ENCODE data around the gene LRRTM4. TPM values are rescaled to one million over a fixed set of nuclear protein-coding genes. Genes with fewer than 3 reads are reported as not detected.

Gene LRRTM4
- total RNA-seq, 1 experiment from 2014 or later, result 9.4 TPM

DNA sequence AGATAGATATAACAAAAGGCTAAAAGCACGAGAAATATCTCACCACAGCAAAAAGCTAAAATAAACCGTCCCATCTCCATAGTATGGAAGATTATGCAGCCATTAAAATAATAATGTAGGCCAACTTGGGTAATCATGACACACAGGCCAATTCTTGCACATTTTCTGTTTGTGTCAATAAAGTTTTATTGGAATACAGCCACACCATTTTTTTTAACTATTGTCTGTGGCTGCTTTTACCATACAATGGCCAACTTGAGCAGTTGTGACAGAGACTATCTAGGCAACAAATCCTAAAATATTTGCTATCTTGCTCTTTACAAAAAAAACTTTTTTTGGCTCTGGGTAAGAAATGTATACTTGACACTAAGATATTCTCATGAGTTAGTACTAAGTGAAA is 212.5 kb downstream of the LRRTM4 start (continued):
- TF ChIP-seq, protein P1, sequence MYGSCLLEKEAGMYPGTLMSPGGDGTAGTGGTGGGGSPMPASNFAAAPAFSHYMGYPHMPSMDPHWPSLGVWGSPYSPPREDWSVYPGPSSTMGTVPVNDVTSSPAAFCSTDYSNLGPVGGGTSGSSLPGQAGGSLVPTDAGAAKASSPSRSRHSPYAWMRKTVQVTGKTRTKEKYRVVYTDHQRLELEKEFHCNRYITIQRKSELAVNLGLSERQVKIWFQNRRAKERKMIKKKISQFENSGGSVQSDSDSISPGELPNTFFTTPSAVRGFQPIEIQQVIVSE (CRISPR knock-in tag; IDR thresholded peaks at IDR 0.05; ENCODE audit: borderline replicate concordance), result no peak
- no peak for TF ChIP-seq JAZF1 (CRISPR knock-in tag; IDR thresholded peaks at IDR 0.05)
- TF ChIP-seq, protein P2, sequence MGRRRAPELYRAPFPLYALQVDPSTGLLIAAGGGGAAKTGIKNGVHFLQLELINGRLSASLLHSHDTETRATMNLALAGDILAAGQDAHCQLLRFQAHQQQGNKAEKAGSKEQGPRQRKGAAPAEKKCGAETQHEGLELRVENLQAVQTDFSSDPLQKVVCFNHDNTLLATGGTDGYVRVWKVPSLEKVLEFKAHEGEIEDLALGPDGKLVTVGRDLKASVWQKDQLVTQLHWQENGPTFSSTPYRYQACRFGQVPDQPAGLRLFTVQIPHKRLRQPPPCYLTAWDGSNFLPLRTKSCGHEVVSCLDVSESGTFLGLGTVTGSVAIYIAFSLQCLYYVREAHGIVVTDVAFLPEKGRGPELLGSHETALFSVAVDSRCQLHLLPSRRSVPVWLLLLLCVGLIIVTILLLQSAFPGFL (CRISPR knock-in tag; IDR thresholded peaks at IDR 0.05; ENCODE audit: borderline replicate concordance), result no peak

DNA sequence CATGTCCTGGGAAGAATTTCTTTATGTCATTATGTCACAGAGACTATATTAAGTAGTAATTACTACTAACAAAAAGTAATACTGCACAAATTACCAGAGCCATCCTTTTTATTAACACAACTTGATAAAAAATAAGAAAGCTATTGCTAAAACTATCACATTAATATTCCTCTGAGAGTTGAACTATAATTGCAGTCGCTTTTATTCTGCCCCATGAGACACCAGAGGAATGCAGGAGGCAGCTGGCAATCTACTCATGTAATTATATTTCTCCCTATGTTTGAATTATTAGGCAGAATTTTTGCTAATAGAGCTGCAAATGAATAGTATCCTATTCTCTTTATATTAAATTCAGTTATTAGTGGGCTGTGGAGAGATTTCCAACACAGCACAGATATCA is 220.7 kb downstream of the LRRTM4 start:
- POLR2A ChIA-PET, result no interaction called here
- DNase-seq (ENCODE audit: low spot score) (no peak), ATAC-seq (no peak)
- H3K4me1 Mint-ChIP-seq, result peaks cover 6% of the 10 kb centered on the region
- CTCF ChIA-PET, result no interaction called here
- no peaks in the 10 kb centered on the region; the same call in 1 of the 2 replicates for H3K36me3 Mint-ChIP-seq
- peaks cover 5% of the 10 kb centered on the region; the same call in 1 of the 2 replicates for H3K9me3 Mint-ChIP-seq
- H3K27me3 Mint-ChIP-seq (ENCODE audit: low read depth), result no peaks in the 10 kb centered on the region
- no peak overlapping the region for H3K4me3 Mint-ChIP-seq
- H3K27ac Mint-ChIP-seq, result no peak overlapping the region
- no peak for TF ChIP-seq TEAD4 (CRISPR knock-in tag; IDR thresholded peaks at IDR 0.05)

DNA sequence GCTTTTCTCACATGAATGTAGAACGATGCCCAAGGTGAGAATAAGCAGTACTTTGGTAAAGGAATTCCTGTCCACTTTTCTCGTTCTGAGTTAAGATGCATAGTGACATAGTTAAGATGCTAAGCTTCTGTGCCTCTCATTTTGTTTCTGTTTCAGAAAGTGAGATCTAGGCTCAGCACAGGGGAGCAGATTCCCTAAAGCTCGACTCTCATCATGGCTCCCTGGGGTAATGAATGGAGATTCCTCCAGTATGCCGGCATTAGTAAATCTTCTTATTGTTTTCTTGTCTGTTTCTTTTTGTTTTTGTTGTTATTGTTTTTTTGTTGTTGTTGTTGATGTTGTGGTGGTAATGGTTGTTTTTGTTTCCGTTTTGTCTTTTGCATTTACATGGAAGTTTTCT is 225.4 kb downstream of the LRRTM4 start:
- DNase-seq (ENCODE audit: low spot score), result no peak
- Mint-ChIP-seq H3K4me3 (no peak overlapping the region), H3K4me1 (peaks cover 6% of the 10 kb centered on the region), H3K9me3 (peaks cover 5% of the 10 kb centered on the region; the same call in 1 of the 2 replicates), H3K36me3 (no peaks in the 10 kb centered on the region; the same call in 1 of the 2 replicates), H3K27ac (no peak overlapping the region; the same call in 1 of the 2 replicates), H3K27me3 (ENCODE audit: low read depth) (no peaks in the 10 kb centered on the region)
- ATAC-seq, result 0 out of 2 replicates have a peak, but pooled peaks have one; percentile 24
- ChIA-PET POLR2A (no interaction called here), CTCF (interaction anchor here (1.2 kb wide), 1 partner anchor 343 kb away, joined by 3 read pairs; no protein-coding TSS in a partner anchor)
- TF ChIP-seq TP53 (CRISPR knock-in tag; IDR thresholded peaks at IDR 0.05) (no peak), IRF2 (CRISPR knock-in tag; IDR thresholded peaks at IDR 0.05; ENCODE audit: borderline replicate concordance, low read depth) (no peak), RORB (CRISPR knock-in tag; IDR thresholded peaks at IDR 0.05) (no peak), ETV6 (CRISPR knock-in tag; IDR thresholded peaks at IDR 0.05) (no peak), GTF2I (CRISPR knock-in tag; conservative IDR thresholded peaks at IDR 0.05) (no peak)
- TF ChIP-seq, protein P3, sequence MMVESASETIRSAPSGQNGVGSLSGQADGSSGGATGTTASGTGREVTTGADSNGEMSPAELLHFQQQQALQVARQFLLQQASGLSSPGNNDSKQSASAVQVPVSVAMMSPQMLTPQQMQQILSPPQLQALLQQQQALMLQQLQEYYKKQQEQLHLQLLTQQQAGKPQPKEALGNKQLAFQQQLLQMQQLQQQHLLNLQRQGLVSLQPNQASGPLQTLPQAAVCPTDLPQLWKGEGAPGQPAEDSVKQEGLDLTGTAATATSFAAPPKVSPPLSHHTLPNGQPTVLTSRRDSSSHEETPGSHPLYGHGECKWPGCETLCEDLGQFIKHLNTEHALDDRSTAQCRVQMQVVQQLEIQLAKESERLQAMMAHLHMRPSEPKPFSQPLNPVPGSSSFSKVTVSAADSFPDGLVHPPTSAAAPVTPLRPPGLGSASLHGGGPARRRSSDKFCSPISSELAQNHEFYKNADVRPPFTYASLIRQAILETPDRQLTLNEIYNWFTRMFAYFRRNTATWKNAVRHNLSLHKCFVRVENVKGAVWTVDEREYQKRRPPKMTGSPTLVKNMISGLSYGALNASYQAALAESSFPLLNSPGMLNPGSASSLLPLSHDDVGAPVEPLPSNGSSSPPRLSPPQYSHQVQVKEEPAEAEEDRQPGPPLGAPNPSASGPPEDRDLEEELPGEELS (CRISPR knock-in tag; IDR thresholded peaks at IDR 0.05), result no peak
- TF ChIP-seq, protein P4, sequence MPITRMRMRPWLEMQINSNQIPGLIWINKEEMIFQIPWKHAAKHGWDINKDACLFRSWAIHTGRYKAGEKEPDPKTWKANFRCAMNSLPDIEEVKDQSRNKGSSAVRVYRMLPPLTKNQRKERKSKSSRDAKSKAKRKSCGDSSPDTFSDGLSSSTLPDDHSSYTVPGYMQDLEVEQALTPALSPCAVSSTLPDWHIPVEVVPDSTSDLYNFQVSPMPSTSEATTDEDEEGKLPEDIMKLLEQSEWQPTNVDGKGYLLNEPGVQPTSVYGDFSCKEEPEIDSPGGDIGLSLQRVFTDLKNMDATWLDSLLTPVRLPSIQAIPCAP (CRISPR knock-in tag; IDR thresholded peaks at IDR 0.05), result no peak
- TF ChIP-seq, protein P1 (CRISPR knock-in tag; IDR thresholded peaks at IDR 0.05; ENCODE audit: borderline replicate concordance), result no peak

DNA sequence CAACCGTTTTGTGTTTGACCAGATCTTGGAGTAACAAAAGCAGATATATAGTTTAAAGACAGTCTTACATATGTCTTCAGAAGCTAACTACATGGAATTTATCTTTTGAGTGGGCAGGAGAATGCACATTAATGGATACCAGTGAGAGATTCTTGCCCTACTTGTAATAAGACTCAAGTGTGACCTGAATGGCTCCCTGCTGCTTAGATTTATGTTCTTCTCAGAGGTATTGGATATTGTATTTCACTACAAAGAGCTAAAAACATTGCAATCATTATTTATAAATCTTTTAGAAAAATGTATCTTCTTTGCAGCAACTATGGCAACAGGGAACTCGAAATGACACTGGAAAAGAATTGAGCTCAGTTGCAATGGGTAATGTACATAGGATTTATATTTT is 227.7 kb downstream of the LRRTM4 start:
- H3K4me1 Mint-ChIP-seq, result peaks cover 6% of the 10 kb centered on the region
- no peak overlapping the region for H3K27ac Mint-ChIP-seq
- ATAC-seq, result no peak
- H3K36me3 Mint-ChIP-seq, result no peaks in the 10 kb centered on the region; the same call in 1 of the 2 replicates
- H3K4me3 Mint-ChIP-seq, result no peak overlapping the region
- ChIA-PET CTCF (no interaction called here), POLR2A (no interaction called here)
- no peak for DNase-seq (ENCODE audit: low spot score)
- H3K27me3 Mint-ChIP-seq (ENCODE audit: low read depth), result no peaks in the 10 kb centered on the region
- peaks cover 5% of the 10 kb centered on the region; the same call in 1 of the 2 replicates for H3K9me3 Mint-ChIP-seq
- TF ChIP-seq GABPB1 (CRISPR knock-in tag; IDR thresholded peaks at IDR 0.05) (no peak), FOXP1 (CRISPR knock-in tag; IDR thresholded peaks at IDR 0.05; ENCODE audit: borderline replicate concordance) (no peak), MYBL2 (CRISPR knock-in tag; IDR thresholded peaks at IDR 0.05) (no peak), PRRX2 (CRISPR knock-in tag; IDR thresholded peaks at IDR 0.05) (no peak), TEAD4 (CRISPR knock-in tag; IDR thresholded peaks at IDR 0.05) (no peak)
- TF ChIP-seq, protein P5, sequence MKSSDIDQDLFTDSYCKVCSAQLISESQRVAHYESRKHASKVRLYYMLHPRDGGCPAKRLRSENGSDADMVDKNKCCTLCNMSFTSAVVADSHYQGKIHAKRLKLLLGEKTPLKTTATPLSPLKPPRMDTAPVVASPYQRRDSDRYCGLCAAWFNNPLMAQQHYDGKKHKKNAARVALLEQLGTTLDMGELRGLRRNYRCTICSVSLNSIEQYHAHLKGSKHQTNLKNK (CRISPR knock-in tag; IDR thresholded peaks at IDR 0.05), result no peak
- TF ChIP-seq, protein P6, sequence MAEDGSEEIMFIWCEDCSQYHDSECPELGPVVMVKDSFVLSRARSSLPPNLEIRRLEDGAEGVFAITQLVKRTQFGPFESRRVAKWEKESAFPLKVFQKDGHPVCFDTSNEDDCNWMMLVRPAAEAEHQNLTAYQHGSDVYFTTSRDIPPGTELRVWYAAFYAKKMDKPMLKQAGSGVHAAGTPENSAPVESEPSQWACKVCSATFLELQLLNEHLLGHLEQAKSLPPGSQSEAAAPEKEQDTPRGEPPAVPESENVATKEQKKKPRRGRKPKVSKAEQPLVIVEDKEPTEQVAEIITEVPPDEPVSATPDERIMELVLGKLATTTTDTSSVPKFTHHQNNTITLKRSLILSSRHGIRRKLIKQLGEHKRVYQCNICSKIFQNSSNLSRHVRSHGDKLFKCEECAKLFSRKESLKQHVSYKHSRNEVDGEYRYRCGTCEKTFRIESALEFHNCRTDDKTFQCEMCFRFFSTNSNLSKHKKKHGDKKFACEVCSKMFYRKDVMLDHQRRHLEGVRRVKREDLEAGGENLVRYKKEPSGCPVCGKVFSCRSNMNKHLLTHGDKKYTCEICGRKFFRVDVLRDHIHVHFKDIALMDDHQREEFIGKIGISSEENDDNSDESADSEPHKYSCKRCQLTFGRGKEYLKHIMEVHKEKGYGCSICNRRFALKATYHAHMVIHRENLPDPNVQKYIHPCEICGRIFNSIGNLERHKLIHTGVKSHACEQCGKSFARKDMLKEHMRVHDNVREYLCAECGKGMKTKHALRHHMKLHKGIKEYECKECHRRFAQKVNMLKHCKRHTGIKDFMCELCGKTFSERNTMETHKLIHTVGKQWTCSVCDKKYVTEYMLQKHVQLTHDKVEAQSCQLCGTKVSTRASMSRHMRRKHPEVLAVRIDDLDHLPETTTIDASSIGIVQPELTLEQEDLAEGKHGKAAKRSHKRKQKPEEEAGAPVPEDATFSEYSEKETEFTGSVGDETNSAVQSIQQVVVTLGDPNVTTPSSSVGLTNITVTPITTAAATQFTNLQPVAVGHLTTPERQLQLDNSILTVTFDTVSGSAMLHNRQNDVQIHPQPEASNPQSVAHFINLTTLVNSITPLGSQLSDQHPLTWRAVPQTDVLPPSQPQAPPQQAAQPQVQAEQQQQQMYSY (CRISPR knock-in tag; IDR thresholded peaks at IDR 0.05), result no peak
- TF ChIP-seq, protein P7, sequence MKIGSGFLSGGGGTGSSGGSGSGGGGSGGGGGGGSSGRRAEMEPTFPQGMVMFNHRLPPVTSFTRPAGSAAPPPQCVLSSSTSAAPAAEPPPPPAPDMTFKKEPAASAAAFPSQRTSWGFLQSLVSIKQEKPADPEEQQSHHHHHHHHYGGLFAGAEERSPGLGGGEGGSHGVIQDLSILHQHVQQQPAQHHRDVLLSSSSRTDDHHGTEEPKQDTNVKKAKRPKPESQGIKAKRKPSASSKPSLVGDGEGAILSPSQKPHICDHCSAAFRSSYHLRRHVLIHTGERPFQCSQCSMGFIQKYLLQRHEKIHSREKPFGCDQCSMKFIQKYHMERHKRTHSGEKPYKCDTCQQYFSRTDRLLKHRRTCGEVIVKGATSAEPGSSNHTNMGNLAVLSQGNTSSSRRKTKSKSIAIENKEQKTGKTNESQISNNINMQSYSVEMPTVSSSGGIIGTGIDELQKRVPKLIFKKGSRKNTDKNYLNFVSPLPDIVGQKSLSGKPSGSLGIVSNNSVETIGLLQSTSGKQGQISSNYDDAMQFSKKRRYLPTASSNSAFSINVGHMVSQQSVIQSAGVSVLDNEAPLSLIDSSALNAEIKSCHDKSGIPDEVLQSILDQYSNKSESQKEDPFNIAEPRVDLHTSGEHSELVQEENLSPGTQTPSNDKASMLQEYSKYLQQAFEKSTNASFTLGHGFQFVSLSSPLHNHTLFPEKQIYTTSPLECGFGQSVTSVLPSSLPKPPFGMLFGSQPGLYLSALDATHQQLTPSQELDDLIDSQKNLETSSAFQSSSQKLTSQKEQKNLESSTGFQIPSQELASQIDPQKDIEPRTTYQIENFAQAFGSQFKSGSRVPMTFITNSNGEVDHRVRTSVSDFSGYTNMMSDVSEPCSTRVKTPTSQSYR (CRISPR knock-in tag; IDR thresholded peaks at IDR 0.05), result no peak

All from WTC11 (cell line).